Smooth muscle cell (in vitro differentiated cells): ENCODE measurements around the gene SUPT4H1. TPM values are rescaled to one million over a fixed set of nuclear protein-coding genes. Genes with fewer than 3 reads are reported as not detected.

Source experiments
- DNase-seq: peaks from one replicate; lab custom pipeline; 2025; ENCODE audit not compliant: unreplicated experiment; lab: John Stamatoyannopoulos, UW
- H2AFZ ChIP-seq: fragments of 200-600 bp; sonication (generic); 2 replicates; pipeline ENCODE4 v1.6.0; 2016; ENCODE audit warnings: antibody characterized with exemption, low read depth, mild to moderate bottlenecking
- H3F3A ChIP-seq: fragments of 200-600 bp; sonication (generic); 2 replicates; pipeline ENCODE4 v1.6.0; 2017; ENCODE audit warnings: antibody characterized with exemption, low read depth
- H3K27ac ChIP-seq: fragments of 200-600 bp; sonication (generic); 2 replicates; pipeline ENCODE4 v1.5.1; 2016; ENCODE audit warnings: low read depth, mild to moderate bottlenecking
- H3K27me3 ChIP-seq: fragments of 200-600 bp; sonication (generic); 2 replicates; pipeline ENCODE4 v1.6.1; 2016; ENCODE audit warnings: low read depth, mild to moderate bottlenecking
- H3K36me3 ChIP-seq: fragments of 200-600 bp; sonication (generic); 2 replicates; pipeline ENCODE4 v1.5.1; 2016; ENCODE audit warnings: low read depth
- H3K4me1 ChIP-seq: fragments of 200-600 bp; sonication (generic); 2 replicates; pipeline ENCODE4 v1.5.1; 2016; ENCODE audit warnings: low read depth
- H3K4me2 ChIP-seq: fragments of 200-600 bp; sonication (generic); 2 replicates; pipeline ENCODE4 v1.6.0; 2016; ENCODE audit warnings: mild to moderate bottlenecking
- H3K4me3 ChIP-seq: fragments of 200-600 bp; sonication (generic); 2 replicates; pipeline ENCODE4 v1.5.1; 2016; ENCODE audit warnings: mild to moderate bottlenecking
- H3K79me2 ChIP-seq: fragments of 200-600 bp; sonication (generic); 2 replicates; pipeline ENCODE4 v1.6.0; 2016; ENCODE audit warnings: low read depth, mild to moderate bottlenecking
- H3K9ac ChIP-seq: fragments of 200-600 bp; sonication (generic); 2 replicates; pipeline ENCODE4 v1.6.0; 2016; ENCODE audit warnings: low read depth
- H3K9me3 ChIP-seq: fragments of 200-600 bp; sonication (generic); replicated peaks from 2 replicates; pipeline ENCODE4 v1.5.1; 2016; ENCODE audit warnings: low read depth
- H4K20me1 ChIP-seq: fragments of 200-600 bp; sonication (generic); 2 replicates; pipeline ENCODE4 v1.6.0; 2016; ENCODE audit warnings: low read depth
- CTCF ChIP-seq: fragments of 200-600 bp; sonication (generic); IDR thresholded peaks from 2 replicates; pipeline ENCODE4 v1.5.1; 2017; ENCODE audit warnings: borderline replicate concordance, mild to moderate bottlenecking, antibody characterized with exemption; ENCODE audit not compliant: insufficient read depth, poor library complexity, severe bottlenecking
- WGBS: methylation state at CpG from one replicate; pipeline ENCODE4 v1.1.7; 2016; ENCODE audit warnings: low lambda C conversion rate; 5-methylcytosine and 5-hydroxymethylcytosine counted together
- polyA plus RNA-seq: library from polyadenylated mRNA; unstranded; fragments of >200 nt; fragmentation: Nextera tagmentation; extraction: Ambion mirVana; gene quantifications from 2 replicates; pipeline ENCODE4 v1.2.1, GENCODE V29; 2016
- total RNA-seq: library from RNA; depleted of rRNA; stranded (reverse); fragments of >200 nt; gene quantifications from 2 replicates; pipeline ENCODE4 v1.2.3, GENCODE V29; 2014

Gene SUPT4H1
- total and polyA plus RNA-seq, 2 experiments from 2014 or later, result 66.1 to 107 TPM

- H3K27ac ChIP-seq, result no peak overlapping the region
- H3K9me3 ChIP-seq, result no peaks in the 10 kb centered on the region
- H3K4me2 ChIP-seq, result no peak overlapping the region
- H3K9ac ChIP-seq, result no peak overlapping the region
- DNase-seq, result no peak
- no peaks in the 10 kb centered on the region for H3K36me3 ChIP-seq
- no peak overlapping the region for H3K4me3 ChIP-seq
- no peaks in the 10 kb centered on the region for H3K79me2 ChIP-seq
- no peaks in the 10 kb centered on the region for H4K20me1 ChIP-seq
- H3F3A ChIP-seq, result no peaks in the 10 kb centered on the region
- 96% methylated on average over 8 of the region's 8 CpGs for WGBS
- H2AFZ ChIP-seq, result no peak overlapping the region
- no peaks in the 10 kb centered on the region for H3K27me3 ChIP-seq
- H3K4me1 ChIP-seq, result no peaks in the 10 kb centered on the region
- no peak for TF ChIP-seq CTCF
These were observed 35.6 kb downstream of the SUPT4H1 start for GRCh38 chr17:58316260-58316960.

DNA sequence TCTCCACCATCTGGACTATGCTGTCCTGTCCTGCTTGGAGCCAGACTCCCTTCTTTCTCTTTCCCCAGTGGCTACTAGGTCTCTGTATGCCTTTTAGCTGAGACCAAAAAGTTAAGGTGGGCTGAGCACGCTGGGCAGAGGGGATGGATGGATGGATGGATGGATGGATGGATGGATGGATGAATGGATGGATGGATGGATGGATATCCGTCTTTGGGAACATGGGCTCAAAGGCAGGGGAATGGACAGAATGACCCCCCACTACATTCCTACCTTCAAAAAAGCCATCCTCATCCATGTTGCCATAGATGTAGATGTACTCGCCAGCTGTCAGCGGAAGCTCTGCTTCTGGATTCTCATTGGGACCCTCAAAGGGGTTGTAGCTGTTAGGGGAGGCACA lies 36.3 kb downstream of the SUPT4H1 start:
- no peak overlapping the region for H2AFZ ChIP-seq
- no peak overlapping the region for H3K4me3 ChIP-seq
- no peak for TF ChIP-seq CTCF
- H3K27ac ChIP-seq, result no peak overlapping the region
- H3K9ac ChIP-seq, result no peak overlapping the region
- no peaks in the 10 kb centered on the region for H3K4me1 ChIP-seq
- no peak for DNase-seq
- H3F3A ChIP-seq, result no peaks in the 10 kb centered on the region
- H3K4me2 ChIP-seq, result no peak overlapping the region
- no peaks in the 10 kb centered on the region for H3K79me2 ChIP-seq
- WGBS, result 92% methylated on average over 4 of the region's 4 CpGs
- H3K36me3 ChIP-seq, result no peaks in the 10 kb centered on the region
- H3K9me3 ChIP-seq, result no peaks in the 10 kb centered on the region
- H3K27me3 ChIP-seq, result no peaks in the 10 kb centered on the region
- no peaks in the 10 kb centered on the region for H4K20me1 ChIP-seq

DNA sequence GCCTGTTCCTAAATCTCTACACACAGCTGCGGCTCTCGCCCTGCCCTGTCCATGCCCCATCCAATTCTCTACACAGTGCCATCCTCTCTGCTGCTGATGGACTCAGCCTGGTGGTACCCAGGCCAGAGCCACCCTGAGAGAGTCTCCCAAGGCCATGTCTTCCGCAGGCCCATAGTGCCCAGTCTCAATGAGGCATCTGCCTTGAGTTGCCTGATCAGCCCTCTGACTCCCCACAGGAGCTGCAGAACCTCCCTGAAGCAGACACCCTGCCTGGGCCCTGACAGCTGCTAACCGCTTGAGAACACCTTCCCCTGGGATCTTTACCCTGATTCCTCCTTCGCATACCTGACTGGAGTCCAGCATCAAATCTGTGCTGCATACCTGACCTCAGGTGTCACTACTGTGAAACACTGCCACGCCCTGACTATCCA lies 36.7 kb downstream of the SUPT4H1 start:
- Histone ChIP-seq H3K79me2 (no peaks in the 10 kb centered on the region), H4K20me1 (no peaks in the 10 kb centered on the region), H3K4me2 (no peak overlapping the region), H3K9me3 (no peaks in the 10 kb centered on the region), H3K36me3 (no peaks in the 10 kb centered on the region), H3K9ac (no peak overlapping the region), H3K4me3 (no peak overlapping the region), H3K27me3 (no peaks in the 10 kb centered on the region), H2AFZ (no peak overlapping the region), H3K4me1 (no peaks in the 10 kb centered on the region), H3F3A (no peaks in the 10 kb centered on the region), H3K27ac (no peak overlapping the region)
- no peak for TF ChIP-seq CTCF
- no peak for DNase-seq
- WGBS, result 91% methylated on average over 6 of the region's 6 CpGs

DNA sequence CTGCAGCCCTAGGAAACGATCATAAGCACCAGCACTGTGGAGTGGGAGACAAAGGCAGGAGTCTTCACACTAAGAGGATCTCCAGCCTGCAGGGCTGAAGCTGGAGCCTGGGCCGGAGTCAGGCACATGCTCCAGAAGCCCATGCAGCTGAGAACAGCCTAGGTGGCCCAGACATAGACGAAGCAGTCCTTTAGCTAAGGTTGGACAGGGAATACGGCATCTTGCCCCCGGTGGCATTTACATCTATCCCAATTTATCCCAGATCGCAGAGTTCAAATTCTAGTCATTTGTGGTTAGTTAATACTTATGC lies 37.3 kb downstream of the SUPT4H1 start:
- no peaks in the 10 kb centered on the region for H3K9me3 ChIP-seq
- DNase-seq, result no peak
- H3K27me3 ChIP-seq, result no peaks in the 10 kb centered on the region
- H4K20me1 ChIP-seq, result no peaks in the 10 kb centered on the region
- 93% methylated on average over 6 of the region's 6 CpGs for WGBS
- no peaks in the 10 kb centered on the region for H3F3A ChIP-seq
- no peak overlapping the region for H3K27ac ChIP-seq
- H3K9ac ChIP-seq, result no peak overlapping the region
- no peaks in the 10 kb centered on the region for H3K79me2 ChIP-seq
- H3K4me2 ChIP-seq, result no peak overlapping the region
- H3K4me3 ChIP-seq, result no peak overlapping the region
- no peaks in the 10 kb centered on the region for H3K36me3 ChIP-seq
- H2AFZ ChIP-seq, result no peak overlapping the region
- no peak for TF ChIP-seq CTCF
- no peaks in the 10 kb centered on the region for H3K4me1 ChIP-seq
